Parathyroid adenoma (tissue), 2 donors: ENCODE measurements around the gene RABL6.
A peak's percentile ranks its signal among the peaks of the same experiment; 100 is the strongest.

Experiments
- H2AFZ ChIP-seq: fragments of 300-600 bp; sonication (generic); one replicate; pipeline ENCODE4 v1.7.0; 2017; ENCODE audit warnings: antibody characterized with exemption, mild to moderate bottlenecking
- H3K27ac ChIP-seq: fragments of 300-600 bp; sonication (generic); one replicate; pipeline ENCODE4 v1.7.0; 2017
- H3K27me3 ChIP-seq: fragments of 300-600 bp; sonication (generic); one replicate; pipeline ENCODE4 v1.7.0; 2017; ENCODE audit warnings: low read length; ENCODE audit not compliant: control insufficient read depth, insufficient read depth
- H3K36me3 ChIP-seq: fragments of 300-600 bp; sonication (generic); one replicate; pipeline ENCODE4 v1.7.0; 2017; ENCODE audit warnings: low read length; ENCODE audit not compliant: control insufficient read depth, insufficient read depth
- H3K4me1 ChIP-seq: fragments of 300-600 bp; sonication (generic); one replicate; pipeline ENCODE4 v1.7.0; 2017; ENCODE audit warnings: control low read depth
- H3K4me2 ChIP-seq: fragments of 300-600 bp; sonication (generic); one replicate; pipeline ENCODE4 v1.7.0; 2017; ENCODE audit warnings: low read length
- H3K4me3 ChIP-seq: fragments of 300-600 bp; sonication (generic); one replicate; pipeline ENCODE4 v1.7.0; 2017; ENCODE audit warnings: low read depth, low read length
- H3K79me2 ChIP-seq: fragments of 300-600 bp; sonication (generic); one replicate; pipeline ENCODE4 v1.7.0; 2017; ENCODE audit warnings: control low read depth
- H3K9ac ChIP-seq: fragments of 300-600 bp; sonication (generic); one replicate; pipeline ENCODE4 v1.7.0; 2017; ENCODE audit warnings: mild to moderate bottlenecking
- H3K9me3 ChIP-seq: fragments of 300-600 bp; sonication (generic); one replicate; pipeline ENCODE4 v1.7.0; 2017; ENCODE audit warnings: low read length; ENCODE audit not compliant: control insufficient read depth
- CTCF ChIP-seq: fragments of 300-600 bp; sonication (generic); IDR thresholded peaks from one replicate; pipeline ENCODE4 v1.7.0; 2017; ENCODE audit warnings: antibody characterized with exemption, mild to moderate bottlenecking
- donor health status: primary hyperparathyroidism.

The RABL6 gene

GRCh38 chr9:136857581-136858412 lies 50.0 kb downstream of the RABL6 start:
- TF ChIP-seq CTCF = no peak
- Histone ChIP-seq H3K36me3 (no peaks in the 10 kb centered on the region), H3K4me1 (no peaks in the 10 kb centered on the region), H3K9me3 (no peaks in the 10 kb centered on the region), H3K4me3 (no peak overlapping the region), H2AFZ (no peak overlapping the region), H3K79me2 (no peaks in the 10 kb centered on the region), H3K27me3 (no peaks in the 10 kb centered on the region), H3K4me2 (no peak overlapping the region), H3K9ac (no peak overlapping the region), H3K27ac (no peak overlapping the region)

GRCh38 chr9:136858452-136858843 lies 50.7 kb downstream of the RABL6 start:
- Histone ChIP-seq H3K4me1 (no peaks in the 10 kb centered on the region), H3K27me3 (no peaks in the 10 kb centered on the region), H3K9ac (no peak overlapping the region), H3K4me3 (no peak overlapping the region), H3K4me2 (no peak overlapping the region), H3K9me3 (no peaks in the 10 kb centered on the region), H3K79me2 (no peaks in the 10 kb centered on the region), H2AFZ (no peak overlapping the region), H3K27ac (no peak overlapping the region), H3K36me3 (no peaks in the 10 kb centered on the region)
- no peak for TF ChIP-seq CTCF

GRCh38 chr9:136858844-136859757 lies 51.4 kb downstream of the RABL6 start:
- no peak overlapping the region for H3K4me2 ChIP-seq
- H3K79me2 ChIP-seq = no peaks in the 10 kb centered on the region
- peak overlapping the region; percentile 29 for H3K27ac ChIP-seq
- H3K9me3 ChIP-seq = no peaks in the 10 kb centered on the region
- H3K9ac ChIP-seq = no peak overlapping the region
- H3K4me1 ChIP-seq = no peaks in the 10 kb centered on the region
- no peak for TF ChIP-seq CTCF
- no peak overlapping the region for H3K4me3 ChIP-seq
- no peaks in the 10 kb centered on the region for H3K36me3 ChIP-seq
- H2AFZ ChIP-seq = no peak overlapping the region
- no peaks in the 10 kb centered on the region for H3K27me3 ChIP-seq

GRCh38 chr9:136860529-136860928 lies 52.8 kb downstream of the RABL6 start:
- no peak overlapping the region for H2AFZ ChIP-seq
- H3K4me2 ChIP-seq = no peak overlapping the region
- H3K36me3 ChIP-seq = no peaks in the 10 kb centered on the region
- H3K4me3 ChIP-seq = no peak overlapping the region
- no peak for TF ChIP-seq CTCF
- H3K79me2 ChIP-seq = peaks cover 4% of the 10 kb centered on the region
- no peaks in the 10 kb centered on the region for H3K9me3 ChIP-seq
- no peak overlapping the region for H3K9ac ChIP-seq
- H3K27ac ChIP-seq = no peak overlapping the region
- H3K27me3 ChIP-seq = no peaks in the 10 kb centered on the region
- H3K4me1 ChIP-seq = no peaks in the 10 kb centered on the region
